ENCODE data around the gene SEMA3E.

SEMA3E gene

DNA sequence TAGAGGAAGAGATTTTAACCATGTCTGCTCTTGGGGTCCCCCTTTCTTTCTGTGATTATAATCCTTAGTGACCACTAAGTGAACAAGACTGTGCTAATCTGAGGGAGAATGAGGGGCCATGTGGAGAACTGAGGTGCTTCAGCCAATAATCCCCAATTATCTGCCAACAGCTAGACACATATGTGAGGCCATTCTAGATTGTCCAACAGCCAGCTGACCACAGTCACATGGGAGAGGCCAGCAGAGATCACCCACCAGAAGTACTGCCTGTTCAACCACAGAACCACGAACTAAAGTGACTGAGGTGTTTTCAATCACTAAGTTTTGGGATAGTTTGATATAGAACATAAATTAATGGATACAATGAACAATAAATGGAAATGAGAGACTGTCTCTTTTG, 74.3 kb downstream of the SEMA3E start:
- no peak for DNase-seq (ENCODE audit: low read depth in 1 of 2, low spot score in 1 of 2)
- no peak overlapping the region for H3K4me3 ChIP-seq (replicated peaks; ENCODE audit: insufficient read depth, low read length)
- TF ChIP-seq GABPA (IDR thresholded peaks at IDR 0.05; ENCODE audit: low read depth) (no peak), SPI1 (IDR thresholded peaks at IDR 0.05; ENCODE audit: borderline replicate concordance, low read depth) (no peak), POLR2AphosphoS5 (IDR thresholded peaks at IDR 0.05; ENCODE audit: low read depth) (no peak)
- TF ChIP-seq, protein P1, sequence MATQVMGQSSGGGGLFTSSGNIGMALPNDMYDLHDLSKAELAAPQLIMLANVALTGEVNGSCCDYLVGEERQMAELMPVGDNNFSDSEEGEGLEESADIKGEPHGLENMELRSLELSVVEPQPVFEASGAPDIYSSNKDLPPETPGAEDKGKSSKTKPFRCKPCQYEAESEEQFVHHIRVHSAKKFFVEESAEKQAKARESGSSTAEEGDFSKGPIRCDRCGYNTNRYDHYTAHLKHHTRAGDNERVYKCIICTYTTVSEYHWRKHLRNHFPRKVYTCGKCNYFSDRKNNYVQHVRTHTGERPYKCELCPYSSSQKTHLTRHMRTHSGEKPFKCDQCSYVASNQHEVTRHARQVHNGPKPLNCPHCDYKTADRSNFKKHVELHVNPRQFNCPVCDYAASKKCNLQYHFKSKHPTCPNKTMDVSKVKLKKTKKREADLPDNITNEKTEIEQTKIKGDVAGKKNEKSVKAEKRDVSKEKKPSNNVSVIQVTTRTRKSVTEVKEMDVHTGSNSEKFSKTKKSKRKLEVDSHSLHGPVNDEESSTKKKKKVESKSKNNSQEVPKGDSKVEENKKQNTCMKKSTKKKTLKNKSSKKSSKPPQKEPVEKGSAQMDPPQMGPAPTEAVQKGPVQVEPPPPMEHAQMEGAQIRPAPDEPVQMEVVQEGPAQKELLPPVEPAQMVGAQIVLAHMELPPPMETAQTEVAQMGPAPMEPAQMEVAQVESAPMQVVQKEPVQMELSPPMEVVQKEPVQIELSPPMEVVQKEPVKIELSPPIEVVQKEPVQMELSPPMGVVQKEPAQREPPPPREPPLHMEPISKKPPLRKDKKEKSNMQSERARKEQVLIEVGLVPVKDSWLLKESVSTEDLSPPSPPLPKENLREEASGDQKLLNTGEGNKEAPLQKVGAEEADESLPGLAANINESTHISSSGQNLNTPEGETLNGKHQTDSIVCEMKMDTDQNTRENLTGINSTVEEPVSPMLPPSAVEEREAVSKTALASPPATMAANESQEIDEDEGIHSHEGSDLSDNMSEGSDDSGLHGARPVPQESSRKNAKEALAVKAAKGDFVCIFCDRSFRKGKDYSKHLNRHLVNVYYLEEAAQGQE (IDR thresholded peaks at IDR 0.05; ENCODE audit: insufficient replicate concordance, low read depth), result no peak
- TF ChIP-seq, protein P2, sequence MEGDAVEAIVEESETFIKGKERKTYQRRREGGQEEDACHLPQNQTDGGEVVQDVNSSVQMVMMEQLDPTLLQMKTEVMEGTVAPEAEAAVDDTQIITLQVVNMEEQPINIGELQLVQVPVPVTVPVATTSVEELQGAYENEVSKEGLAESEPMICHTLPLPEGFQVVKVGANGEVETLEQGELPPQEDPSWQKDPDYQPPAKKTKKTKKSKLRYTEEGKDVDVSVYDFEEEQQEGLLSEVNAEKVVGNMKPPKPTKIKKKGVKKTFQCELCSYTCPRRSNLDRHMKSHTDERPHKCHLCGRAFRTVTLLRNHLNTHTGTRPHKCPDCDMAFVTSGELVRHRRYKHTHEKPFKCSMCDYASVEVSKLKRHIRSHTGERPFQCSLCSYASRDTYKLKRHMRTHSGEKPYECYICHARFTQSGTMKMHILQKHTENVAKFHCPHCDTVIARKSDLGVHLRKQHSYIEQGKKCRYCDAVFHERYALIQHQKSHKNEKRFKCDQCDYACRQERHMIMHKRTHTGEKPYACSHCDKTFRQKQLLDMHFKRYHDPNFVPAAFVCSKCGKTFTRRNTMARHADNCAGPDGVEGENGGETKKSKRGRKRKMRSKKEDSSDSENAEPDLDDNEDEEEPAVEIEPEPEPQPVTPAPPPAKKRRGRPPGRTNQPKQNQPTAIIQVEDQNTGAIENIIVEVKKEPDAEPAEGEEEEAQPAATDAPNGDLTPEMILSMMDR (IDR thresholded peaks at IDR 0.05; ENCODE audit: insufficient read depth, low read length), result no peak
- no peaks in the 10 kb centered on the region for H3K27me3 ChIP-seq (ENCODE audit: insufficient read depth, poor library complexity, severe bottlenecking)
- H3K27ac ChIP-seq (replicated peaks), result no peak overlapping the region

DNA sequence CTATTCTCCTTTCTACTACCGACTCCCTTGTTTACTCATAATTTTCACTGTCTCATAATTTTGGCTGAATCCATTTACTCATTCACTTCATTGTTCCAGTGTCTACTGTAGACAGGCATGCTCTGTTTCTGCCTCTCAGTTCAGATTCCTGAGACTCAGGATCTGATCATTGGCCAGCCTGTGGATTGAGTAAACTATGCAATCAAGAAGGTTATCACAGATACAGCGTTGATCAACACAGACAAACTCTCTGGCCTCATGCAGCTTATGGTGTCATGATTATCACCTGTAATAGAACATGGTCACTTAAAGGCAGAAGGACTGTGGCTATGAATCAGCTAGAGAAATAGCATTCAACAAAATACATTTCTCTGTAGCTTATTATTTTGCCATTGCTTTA, 86.0 kb downstream of the SEMA3E start:
- H3K4me3 ChIP-seq (replicated peaks; ENCODE audit: insufficient read depth, low read length), result no peak overlapping the region
- TF ChIP-seq GABPA (IDR thresholded peaks at IDR 0.05; ENCODE audit: low read depth) (no peak), SPI1 (IDR thresholded peaks at IDR 0.05; ENCODE audit: borderline replicate concordance, low read depth) (no peak), POLR2AphosphoS5 (IDR thresholded peaks at IDR 0.05; ENCODE audit: low read depth) (no peak)
- TF ChIP-seq, protein P2 (IDR thresholded peaks at IDR 0.05; ENCODE audit: insufficient read depth, low read length), result no peak
- TF ChIP-seq, protein P1 (IDR thresholded peaks at IDR 0.05; ENCODE audit: insufficient replicate concordance, low read depth), result no peak
- no peak for DNase-seq (ENCODE audit: low read depth in 1 of 2, low spot score in 1 of 2)
- H3K27me3 ChIP-seq (ENCODE audit: insufficient read depth, poor library complexity, severe bottlenecking), result no peaks in the 10 kb centered on the region
- no peak overlapping the region for H3K27ac ChIP-seq (replicated peaks)

DNA sequence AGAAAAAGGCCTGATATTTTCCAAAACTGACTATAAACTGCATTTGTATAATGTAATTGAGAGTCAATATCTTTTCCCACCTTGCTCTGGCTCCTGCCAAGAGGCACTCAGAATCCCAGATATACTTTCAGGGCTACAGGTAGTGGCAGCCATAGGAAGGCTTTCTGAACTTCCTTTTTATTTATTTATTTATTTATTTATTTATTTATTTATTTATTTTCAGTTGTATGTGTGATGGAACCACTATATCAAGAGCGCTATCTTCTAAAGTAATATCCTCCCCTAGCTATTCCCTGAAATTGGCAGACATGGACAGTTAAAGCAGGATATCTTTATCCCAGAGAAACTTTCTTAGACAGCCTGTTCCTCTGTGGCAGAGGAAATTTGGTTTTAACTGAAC, 86.7 kb downstream of the SEMA3E start:
- H3K4me3 ChIP-seq (replicated peaks; ENCODE audit: insufficient read depth, low read length), result no peak overlapping the region
- H3K27me3 ChIP-seq (ENCODE audit: insufficient read depth, poor library complexity, severe bottlenecking), result no peaks in the 10 kb centered on the region
- no peak overlapping the region for H3K27ac ChIP-seq (replicated peaks)
- TF ChIP-seq, protein P2 (IDR thresholded peaks at IDR 0.05; ENCODE audit: insufficient read depth, low read length), result no peak
- TF ChIP-seq GABPA (IDR thresholded peaks at IDR 0.05; ENCODE audit: low read depth) (no peak), SPI1 (IDR thresholded peaks at IDR 0.05; ENCODE audit: borderline replicate concordance, low read depth) (no peak), POLR2AphosphoS5 (IDR thresholded peaks at IDR 0.05; ENCODE audit: low read depth) (no peak)
- TF ChIP-seq, protein P1 (IDR thresholded peaks at IDR 0.05; ENCODE audit: insufficient replicate concordance, low read depth), result no peak
- DNase-seq (ENCODE audit: low read depth in 1 of 2, low spot score in 1 of 2), result no peak
